Breast epithelium (tissue), 3 donors: ENCODE results near the gene CORO2B.

Source experiments
- POLR2AphosphoS5 ChIP-seq, 3 donors: sonication (generic); formaldehyde crosslinking; IDR thresholded peaks; one replicate each; pipeline ENCODE4 v1.6.1; 2017; ENCODE audit warnings: antibody characterized with exemption in 3 of 3
- TF ChIP-seq, protein P1 (sequence below), 3 donors: fragments of 450-650 bp; IDR thresholded peaks; one replicate each; pipeline ENCODE4 v1.5.1; 2016 to 2017; ENCODE audit warnings: antibody characterized with exemption in 3 of 3, mild to moderate bottlenecking in 3 of 3, moderate library complexity in 3 of 3

DNA sequence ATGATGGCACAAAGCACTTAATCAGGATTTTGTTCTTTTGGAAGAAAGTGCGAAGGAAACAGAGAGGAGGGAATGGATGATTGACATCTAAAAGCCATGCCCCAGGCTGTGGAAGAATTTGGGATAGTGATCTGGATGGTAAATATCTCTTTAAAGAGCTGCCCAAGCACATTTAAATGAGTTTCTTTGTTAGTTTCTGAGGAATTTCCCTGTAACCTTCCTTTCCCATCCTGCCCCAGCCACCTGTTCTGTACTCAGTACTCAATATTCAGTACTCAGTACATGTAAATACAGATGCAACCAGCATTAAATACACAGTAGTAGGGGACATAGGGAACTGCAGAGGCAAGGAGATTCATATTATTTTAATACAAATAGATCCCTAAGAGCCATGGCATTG lies 7.8 kb upstream of the CORO2B start:
- TF ChIP-seq, protein P1, sequence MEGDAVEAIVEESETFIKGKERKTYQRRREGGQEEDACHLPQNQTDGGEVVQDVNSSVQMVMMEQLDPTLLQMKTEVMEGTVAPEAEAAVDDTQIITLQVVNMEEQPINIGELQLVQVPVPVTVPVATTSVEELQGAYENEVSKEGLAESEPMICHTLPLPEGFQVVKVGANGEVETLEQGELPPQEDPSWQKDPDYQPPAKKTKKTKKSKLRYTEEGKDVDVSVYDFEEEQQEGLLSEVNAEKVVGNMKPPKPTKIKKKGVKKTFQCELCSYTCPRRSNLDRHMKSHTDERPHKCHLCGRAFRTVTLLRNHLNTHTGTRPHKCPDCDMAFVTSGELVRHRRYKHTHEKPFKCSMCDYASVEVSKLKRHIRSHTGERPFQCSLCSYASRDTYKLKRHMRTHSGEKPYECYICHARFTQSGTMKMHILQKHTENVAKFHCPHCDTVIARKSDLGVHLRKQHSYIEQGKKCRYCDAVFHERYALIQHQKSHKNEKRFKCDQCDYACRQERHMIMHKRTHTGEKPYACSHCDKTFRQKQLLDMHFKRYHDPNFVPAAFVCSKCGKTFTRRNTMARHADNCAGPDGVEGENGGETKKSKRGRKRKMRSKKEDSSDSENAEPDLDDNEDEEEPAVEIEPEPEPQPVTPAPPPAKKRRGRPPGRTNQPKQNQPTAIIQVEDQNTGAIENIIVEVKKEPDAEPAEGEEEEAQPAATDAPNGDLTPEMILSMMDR (IDR thresholded peaks at IDR 0.05): no peak
- TF ChIP-seq POLR2AphosphoS5 (IDR thresholded peaks at IDR 0.05): no peak
